Right kidney (tissue), 1 donor: ENCODE measurements around the gene CPAMD8.
"Not testable (repeated sequence)": the region's sequence is repeated elsewhere in the genome, so short reads cannot be mapped to it uniquely, and the experiment has no call there.

Experiments
- DNase-seq: peaks from one replicate; pipeline ENCODE4 v3.0.0-alpha.2; 2016

The CPAMD8 gene

DNA sequence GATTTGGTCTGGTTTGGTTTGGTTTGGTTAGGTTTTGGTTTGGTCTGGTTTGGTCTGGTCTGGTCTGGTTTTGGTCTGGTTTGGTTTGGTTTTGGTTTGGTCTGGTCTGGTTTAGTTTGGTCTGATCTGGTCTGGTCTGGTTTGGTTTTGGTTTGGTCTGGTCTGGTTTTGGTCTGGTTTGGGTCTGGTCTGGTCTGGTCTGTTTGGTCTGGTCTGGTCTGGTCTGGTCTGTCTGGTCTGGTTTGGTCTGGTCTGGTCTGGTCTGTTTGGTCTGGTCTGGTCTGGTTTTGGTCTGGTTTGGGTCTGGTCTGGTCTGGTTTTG, 151.7 kb downstream of the CPAMD8 start:
- DNase-seq = not testable (repeated sequence)

DNA sequence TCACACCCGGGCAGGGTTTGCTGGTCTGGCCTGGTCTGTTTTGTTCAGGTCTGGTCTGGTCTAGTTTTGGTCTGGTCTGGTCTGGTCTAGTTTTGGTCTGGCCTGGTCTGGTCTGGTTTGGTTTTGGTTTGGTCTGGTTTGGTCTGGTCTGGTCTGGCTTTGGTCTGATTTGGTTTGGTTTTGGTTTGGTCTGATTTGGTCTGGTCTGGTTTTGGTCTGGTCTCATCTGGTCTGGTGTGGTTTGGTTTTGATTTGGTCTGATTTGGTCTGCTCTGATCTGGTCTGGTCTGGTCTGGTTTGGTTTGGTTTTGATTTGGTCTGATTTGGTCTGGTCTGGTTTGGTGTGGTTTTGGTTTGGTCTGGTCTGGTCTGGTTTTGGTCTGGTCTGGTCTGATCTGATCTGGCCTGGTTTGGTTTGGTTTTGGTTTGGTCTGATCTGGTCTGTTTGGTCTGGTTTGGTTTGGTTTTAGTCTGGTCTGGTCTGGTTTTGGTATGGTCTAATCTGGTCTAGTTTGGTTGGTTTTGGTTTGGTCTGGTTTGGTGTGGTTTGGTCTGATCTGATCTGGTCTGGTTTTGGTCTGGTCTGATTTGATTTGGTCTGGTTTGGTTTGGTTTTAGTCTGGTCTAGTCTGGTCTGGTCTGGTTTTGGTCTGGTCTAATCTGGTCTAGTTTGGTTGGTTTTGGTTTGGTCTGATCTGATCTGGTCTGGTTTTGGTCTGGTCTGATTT, 152.2 kb downstream of the CPAMD8 start:
- DNase-seq = no peak

DNA sequence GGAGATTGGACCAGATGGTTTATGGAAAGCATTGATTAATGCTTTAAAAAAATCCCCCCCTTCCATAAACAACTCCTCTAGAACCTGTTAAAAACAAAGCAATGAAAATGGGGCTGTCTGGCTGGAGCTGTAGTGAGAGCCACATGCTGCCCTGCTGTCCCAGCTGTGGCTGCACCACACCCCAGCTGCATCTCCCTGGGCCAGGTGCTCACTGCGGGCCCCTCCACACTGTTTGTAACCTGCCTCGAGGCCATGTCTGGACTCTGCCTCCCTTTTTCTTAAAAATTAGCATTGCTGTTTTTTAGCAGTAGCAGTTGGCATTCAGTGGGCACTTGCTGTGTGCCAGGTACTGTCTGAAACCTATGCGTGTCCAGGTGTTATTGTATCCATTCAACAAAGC, 153.0 kb downstream of the CPAMD8 start:
- no peak for DNase-seq

DNA sequence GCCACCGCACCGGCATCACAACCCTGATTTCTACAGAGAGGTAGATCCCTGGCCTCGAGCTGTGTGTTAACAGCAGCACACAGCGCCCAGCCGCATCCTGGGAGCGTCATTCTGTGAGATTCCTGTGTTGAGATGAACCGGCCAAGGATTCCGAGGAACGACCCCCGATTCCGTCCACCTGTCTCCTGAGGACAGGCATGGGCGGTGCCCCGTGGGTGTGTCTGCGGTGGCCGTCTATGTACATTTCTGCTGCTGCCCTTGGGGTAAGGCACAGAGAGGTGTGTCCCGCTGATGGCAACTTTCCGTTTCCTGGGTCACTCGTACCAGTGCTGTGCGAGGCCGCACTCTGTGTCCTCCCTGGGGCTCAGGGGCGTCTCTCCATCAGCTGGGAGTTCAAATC, 153.9 kb downstream of the CPAMD8 start:
- DNase-seq = no peak

DNA sequence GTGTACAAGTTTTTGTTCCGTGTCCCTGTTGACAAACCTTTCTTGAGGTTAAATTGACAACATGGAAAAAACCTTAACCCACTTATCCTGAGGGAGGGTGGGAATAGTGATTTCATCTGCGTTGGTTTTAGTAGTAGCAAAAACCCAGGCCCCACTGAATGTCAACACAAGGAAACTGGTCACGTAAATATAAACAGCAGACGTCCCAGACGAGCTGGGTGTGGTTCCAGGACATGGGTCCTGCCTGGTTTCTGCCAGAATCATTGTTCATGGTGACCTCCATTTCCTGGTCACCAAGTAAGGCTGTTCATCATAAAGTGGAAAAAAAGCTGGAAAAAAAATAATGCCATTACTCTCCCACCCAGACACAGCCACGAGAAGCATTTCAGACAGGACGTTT, 154.7 kb downstream of the CPAMD8 start:
- DNase-seq = no peak

DNA sequence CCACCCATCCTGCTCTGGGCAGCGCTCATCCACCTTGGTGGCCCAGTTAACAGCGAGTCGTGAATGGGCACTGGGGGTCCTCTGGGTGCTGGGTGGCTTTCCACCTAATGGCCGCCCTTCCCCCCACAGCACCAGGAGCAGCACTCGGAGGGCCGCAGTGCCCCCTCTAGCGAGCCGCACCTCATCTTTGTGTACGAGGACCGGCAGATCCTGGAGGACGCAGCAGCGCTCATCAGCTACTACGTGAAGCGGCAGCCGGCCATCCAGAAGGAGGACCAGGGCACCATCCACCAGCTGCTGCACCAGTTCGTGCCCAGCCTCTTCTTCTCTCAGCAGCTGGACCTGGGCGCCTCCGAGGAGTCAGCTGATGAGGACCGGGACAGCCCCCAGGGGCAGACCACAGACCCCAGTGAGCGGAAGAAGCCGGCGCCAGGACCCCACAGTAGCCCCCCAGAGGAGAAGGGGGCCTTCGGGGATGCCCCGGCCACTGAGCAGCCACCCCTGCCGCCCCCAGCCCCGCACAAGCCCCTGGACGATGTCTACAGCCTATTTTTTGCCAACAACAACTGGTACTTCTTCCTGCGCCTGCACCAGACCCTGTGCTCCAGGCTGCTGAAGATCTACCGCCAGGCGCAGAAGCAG, 157.2 kb downstream of the CPAMD8 start:
- no peak for DNase-seq

DNA sequence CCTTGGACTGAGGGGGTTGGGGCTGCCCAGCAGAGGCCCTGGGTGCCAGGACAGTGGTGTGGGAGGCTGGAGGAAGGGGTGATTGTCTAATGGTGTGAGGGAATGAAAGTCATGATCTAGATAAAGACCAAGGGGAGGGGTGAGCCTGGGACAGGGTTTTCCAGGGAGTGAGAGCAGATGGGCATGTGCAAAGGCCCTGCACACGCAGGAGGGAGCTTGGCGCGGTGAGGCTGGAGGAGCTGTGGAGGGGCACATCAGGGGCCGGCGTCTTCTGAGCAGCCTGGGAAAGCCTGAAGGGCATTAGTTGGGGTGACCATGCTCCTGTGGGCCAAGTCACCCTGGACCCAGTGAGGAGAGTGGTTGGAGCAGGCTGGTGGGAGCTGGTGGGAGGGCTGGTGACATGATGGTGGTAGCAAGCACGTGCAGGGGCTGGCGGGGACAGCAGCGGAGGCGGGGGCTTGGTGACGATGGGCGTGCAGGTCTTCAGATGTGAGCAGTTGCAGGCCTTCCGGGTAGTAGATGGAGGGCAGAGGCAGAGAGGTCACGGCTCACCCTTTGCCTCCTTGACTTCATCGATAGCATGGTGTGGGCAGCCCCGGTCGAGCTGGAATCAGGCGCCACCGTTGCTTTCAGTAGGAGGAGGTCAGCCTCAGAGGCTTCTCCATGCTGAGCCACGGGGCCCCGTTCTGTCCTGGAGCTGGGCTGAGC, 158.0 kb downstream of the CPAMD8 start:
- DNase-seq = no peak

DNA sequence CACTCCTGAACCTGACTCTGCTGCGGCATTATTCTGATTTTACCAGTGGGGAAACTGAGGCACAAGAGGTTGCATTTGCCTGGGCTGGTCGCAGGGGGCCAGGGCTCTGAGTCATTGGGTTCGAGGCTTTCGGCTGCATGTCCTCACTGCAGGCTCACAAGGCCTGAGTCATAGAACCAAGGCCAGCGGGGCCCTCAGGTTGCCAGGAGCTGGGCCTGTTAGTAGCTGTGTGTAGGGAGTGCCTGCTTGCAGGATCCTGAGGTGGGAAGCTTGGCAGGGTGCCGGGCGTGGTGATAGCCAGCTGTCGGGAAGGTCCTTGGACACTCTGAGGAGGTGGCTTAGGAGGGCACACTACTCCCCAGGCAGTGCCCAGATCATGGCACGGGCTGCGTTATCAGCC, 159.4 kb downstream of the CPAMD8 start:
- no peak for DNase-seq

DNA sequence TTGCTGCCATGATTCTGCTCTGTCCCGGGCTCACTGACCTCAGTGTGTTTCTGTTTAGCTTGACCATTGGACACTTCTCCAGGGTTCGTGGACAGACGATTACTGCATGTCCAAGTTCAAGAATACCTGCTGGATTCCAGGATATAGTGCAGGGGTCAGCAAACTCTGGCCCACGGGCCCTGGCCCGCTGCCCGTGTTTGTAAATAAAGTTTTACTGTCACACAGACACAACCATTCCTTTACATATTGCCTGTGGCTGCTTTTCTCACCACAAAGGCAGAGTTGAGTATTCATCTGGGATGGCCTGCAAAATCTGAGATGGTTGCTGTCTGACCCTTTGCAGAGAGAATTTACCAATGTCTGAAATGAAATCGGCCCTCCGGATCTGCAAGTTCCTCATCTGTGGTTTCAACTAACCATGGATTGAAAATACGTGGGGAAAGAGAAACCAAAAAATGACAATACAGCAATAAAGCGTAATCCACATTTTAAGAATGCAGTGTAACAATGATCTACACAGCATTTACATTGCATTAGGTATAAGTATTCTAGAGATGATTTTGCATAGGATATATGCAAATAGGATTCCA, 163.7 kb downstream of the CPAMD8 start:
- DNase-seq = no peak

DNA sequence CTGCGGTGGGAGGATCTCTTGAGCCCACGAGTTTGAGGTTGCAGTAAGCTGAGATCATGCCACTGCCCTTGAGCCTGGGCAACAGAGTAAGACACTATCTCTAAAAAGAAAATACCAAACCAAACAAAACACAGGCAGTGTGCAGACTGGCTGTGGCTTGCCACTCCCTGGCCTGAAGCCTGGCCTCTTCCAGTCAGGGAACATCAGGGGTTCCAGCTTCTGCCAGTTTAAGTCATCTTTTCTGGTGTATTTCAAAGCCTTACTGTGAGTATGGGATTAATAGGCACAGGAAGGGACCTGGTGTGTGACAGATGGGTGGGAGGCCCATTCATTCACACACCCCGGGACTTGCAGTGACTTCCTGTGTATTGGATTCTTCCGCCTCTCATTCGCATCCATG, 164.8 kb downstream of the CPAMD8 start:
- DNase-seq = no peak

DNA sequence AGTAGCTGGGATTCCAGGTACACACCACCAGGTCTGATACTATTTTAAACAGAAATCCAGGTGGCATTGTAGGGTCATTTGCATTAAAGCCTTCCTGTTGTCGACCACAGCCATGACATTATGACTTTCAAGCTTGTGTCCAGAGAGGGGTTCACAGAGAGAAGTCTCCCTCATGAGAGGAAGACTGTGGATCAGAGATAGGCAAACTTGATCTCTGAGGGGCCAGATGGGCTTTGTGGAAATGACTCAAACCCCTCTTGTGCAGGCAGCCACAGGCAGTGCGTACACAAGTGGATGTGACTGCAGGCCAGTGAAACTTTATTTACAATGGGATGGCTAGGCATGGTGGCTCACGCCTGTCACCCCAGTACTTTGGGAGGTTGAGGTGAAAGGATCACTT, 165.6 kb downstream of the CPAMD8 start:
- no peak for DNase-seq

DNA sequence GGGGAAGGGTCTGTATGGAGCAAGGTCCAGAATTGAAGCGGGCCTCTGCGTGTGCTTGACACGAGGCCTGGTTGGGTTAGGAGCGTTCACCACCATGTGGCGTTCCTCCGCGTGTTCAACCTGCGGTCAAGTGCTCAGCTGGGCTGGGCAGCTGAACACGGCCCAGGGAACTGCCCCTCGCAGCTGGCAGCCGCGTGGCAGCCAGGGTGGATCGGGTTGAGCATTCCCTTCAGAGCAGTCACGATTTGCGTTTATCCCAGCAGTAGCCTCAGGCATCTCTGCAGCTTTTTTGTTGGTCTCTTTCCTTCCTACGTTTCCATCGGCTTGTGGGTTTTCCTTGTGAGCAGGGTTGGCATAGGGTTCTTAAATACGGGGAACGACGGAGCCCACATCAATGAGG, 166.5 kb downstream of the CPAMD8 start:
- DNase-seq = no peak

DNA sequence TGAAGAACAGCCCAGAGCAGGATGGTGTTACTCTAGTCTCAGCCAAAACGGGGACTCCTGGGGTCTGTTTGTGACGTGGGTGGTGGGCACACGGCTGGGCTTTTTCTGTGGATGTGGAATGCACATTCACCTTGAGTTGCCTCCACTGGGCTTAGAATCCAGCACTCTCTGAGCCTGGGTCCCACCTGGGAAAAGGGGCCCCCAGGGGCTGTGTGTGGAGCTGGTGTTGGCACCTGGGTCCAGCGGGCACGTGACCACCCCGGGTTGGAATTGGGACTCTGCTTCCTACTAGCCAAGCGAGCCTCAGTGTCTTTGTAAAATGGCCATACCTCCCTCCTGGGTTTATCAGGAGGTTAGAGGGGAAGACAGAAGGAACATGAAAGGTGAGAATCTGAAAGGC, 167.0 kb downstream of the CPAMD8 start:
- no peak for DNase-seq

DNA sequence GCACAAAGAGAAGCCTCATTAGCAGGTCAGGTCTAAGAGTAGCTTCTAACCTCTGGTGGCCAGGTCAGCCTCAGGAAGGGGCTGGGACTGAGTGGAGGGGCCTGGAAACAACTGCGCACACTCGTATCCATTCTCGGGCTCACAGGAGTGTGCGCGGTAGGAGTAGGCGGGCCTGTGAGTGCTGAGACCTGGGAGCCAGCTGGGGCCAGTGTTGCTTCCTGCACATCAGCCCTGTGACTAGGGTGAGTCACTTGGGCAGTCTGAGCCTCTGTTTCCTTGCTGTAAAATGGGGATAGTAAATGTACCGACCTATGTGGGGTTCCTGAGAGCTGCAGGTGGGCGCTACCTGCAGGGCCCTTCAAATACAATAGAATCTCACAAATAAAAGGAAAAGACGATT, 170.5 kb downstream of the CPAMD8 start:
- DNase-seq = no peak

DNA sequence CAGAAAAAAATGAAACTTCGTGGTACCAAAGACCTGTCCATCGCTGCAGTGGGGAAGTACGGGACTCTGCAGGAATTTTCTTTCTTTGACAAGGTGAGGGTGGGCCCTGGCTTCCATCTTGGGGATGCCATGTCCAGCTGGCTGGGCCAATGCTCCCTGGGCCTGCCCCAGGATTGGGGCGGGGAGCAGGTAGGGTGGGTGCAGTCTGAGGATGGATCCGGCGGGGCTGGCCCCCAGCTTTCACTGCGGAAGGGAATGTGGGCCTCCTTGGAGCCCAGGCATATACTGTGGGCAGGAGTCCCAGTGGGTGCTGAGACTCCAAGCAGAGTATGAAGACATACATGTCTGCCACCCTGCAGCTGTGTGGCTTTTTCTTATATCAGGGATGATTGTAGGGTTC, 173.5 kb downstream of the CPAMD8 start:
- DNase-seq = no peak

DNA sequence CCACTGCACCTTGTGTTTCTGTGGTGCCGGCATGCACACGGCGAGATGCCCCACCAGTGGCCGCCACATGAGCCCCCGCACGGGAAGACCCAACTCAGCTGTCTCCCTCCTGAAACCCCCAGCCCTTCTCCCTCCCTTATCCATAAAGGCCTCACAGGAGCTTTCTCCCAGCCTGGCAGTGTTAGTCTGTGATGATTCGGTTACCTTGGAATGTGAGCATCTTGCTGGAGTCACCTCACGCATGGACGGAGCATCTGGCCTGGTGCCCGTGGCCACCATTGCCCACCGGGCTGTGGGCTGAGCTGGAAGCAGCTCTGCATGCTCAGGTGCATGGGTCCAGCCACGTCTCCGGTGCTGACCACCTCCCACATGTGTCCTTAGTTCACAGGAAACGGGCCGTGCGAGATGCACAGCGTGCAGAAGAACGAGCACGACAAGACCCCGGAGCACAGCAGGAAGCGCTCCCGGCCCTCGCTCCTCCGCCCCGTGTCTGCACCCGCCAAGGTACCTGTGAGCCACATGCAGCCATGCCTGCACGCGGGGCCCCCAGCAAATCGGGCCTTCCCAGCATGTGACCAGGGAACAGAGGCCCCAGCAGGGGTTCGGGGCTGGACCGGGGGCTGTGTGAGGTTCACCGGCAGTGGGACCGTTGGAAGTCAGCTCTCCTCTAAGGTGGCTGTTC, 175.4 kb downstream of the CPAMD8 start:
- DNase-seq = no peak

DNA sequence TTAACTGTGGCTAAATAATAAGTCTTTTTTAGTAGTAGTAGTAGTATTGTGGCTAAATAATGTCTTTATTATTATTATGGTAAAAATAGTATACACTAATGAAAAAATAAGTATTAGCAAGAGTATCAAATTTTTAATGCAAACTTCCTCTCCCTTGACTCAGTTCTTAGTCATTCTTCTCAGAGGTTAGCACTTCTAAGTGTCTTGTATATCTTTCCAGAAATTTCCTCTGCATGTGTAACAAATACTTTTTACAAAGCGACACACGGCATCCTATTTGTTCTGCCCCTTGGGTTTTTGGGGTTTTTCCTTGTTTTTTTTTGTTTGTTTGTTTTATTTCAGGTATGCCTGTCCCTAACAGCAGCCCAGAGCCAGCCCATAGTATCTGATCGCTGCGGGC, 176.5 kb downstream of the CPAMD8 start:
- no peak for DNase-seq

DNA sequence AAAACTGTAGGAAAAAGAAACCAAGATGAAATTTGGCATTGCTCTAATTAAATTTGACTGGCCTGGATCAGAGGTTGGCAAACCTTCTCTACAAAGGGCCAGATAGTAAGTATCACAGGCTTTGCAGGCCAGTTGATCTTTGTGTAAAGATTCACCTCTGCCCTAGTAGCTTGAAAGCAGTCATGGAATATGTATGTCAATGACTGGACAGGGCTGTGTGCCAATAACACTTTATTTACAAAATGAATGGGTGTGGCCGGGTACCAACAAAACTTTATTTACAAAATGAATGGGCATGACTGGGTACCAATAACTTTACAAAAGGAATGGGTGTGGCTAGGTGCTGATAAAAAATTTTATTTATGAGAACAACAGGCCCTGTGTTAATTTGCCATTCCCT, 177.4 kb downstream of the CPAMD8 start:
- DNase-seq = no peak

DNA sequence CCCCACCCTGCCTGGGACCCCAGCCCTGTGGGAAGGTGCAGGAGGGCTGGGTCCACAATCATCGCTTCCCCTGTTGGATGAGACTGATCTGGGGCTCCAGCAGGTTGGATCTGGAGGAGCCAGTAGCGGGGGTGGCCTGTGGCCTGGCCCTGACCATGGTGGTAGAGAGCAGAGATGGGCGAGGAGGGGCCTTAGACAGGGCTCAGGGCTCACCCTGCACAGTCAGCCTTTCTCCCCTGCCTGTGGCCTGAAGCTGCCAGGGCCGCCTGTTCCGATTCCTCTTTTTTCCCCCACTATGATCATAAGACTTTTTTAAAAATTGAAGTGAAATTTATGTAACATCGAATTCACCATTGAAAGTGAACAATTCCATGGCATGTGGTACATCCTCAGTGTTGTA, 179.2 kb downstream of the CPAMD8 start:
- no peak for DNase-seq

DNA sequence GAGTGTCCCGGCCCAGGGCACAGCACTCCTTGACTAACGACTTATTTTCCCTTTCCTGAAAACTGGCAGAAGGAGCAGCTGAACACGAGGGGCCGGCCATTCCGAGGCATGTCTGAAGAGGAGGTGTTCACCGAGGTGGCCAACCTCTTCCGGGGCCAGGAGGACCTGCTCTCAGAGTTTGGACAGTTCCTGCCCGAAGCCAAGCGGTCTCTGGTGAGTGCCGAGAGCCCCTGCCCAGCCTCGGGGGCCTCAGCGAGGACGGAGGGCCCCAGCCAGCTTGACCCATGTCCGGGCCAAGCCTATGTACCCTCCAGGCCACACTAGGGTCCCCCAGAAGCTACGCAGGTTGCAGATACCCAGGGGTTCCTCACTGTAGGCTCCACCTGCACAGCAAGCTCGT, 179.7 kb downstream of the CPAMD8 start:
- DNase-seq = no peak
